IPS-20b (cell line): ENCODE data around the gene CSRP3.

Source experiments
- H3K27ac ChIP-seq: one replicate; pipeline ENCODE4 v1.5.1; 2013; ENCODE audit warnings: low read length
- H3K27me3 ChIP-seq: 2 replicates; pipeline ENCODE4 v1.6.1; 2013; ENCODE audit warnings: mild to moderate bottlenecking, low read length, inconsistent platforms; ENCODE audit not compliant: insufficient read depth
- H3K36me3 ChIP-seq: 2 replicates; pipeline ENCODE4 v1.6.1; 2013; ENCODE audit warnings: low read depth, mild to moderate bottlenecking, inconsistent platforms, low read length, moderate library complexity; ENCODE audit not compliant: insufficient read depth
- H3K4me1 ChIP-seq: 2 replicates; pipeline ENCODE4 v1.6.1; 2013; ENCODE audit warnings: mild to moderate bottlenecking, control low read depth, inconsistent platforms, low read length, moderate library complexity; ENCODE audit not compliant: insufficient read depth
- H3K4me3 ChIP-seq: 2 replicates; pipeline ENCODE4 v1.5.1; 2013; ENCODE audit warnings: mild to moderate bottlenecking, low read length, inconsistent platforms
- H3K9ac ChIP-seq: 2 replicates; pipeline ENCODE4 v1.6.1; 2013; ENCODE audit warnings: low read depth, mild to moderate bottlenecking, inconsistent platforms, low read length, moderate library complexity
- H3K9me3 ChIP-seq: 2 replicates; pipeline ENCODE4 v1.6.1; 2013; ENCODE audit warnings: mild to moderate bottlenecking, low read depth, low read length, inconsistent platforms; ENCODE audit not compliant: insufficient read depth

CSRP3 gene

DNA sequence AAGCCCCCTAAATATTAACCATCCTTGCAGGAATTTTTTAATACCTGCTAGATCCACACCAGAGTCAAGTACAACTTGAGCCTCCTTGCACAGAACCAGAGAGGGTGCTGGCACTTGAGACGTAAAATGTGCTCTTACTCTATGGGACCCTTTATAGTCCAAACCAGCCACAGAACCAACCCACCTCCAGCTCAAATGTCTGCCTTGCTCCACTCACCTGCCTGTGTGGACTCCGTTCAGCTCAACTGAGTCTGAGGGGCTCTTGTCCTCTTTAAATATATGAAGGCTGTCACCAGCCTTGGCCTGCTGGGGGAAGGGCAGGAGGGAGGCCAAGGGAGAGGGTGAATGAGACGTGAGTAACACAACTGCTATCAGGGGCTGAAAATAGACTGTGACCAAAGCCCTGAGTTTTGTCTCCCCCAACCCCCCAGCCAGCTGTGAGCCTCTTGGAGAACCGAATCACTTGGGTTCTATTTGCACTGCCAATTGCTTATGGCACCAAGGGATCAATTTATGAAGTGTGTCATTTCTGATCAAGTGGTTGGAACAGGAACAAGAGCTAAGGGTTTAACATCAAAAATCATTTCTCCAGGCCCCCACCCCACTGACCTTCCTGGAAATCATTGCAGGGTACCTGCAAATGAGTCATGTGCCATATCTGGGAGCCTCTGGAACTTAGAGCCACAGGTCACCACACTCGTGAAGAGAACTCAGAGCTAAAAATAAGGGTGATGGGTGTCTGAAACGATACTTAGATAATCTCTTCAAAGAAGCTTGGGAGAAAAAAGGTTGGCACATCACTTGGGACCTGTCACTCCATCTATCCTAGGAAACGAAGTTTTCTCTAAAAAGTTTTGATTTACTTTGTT is at the start of gene CSRP3:
CSRP3 (minus strand) TSS at position 247 of the 869 bp plus-strand sequence. CDS start 9,535 bp downstream, outside the sequence.
- Histone ChIP-seq H3K27ac (no peak within 1 kb of the TSS), H3K4me1 (no peaks in the 10 kb centered on the region), H3K36me3 (no peaks in the 10 kb centered on the region), H3K9ac (no peak within 1 kb of the TSS), H3K4me3 (no peak within 1 kb of the TSS), H3K27me3 (no peaks in the 10 kb centered on the region), H3K9me3 (peaks cover 8% of the 10 kb centered on the region; the same call in 1 of the 2 replicates)

GRCh38 chr11:19251577-19251976 is 49.8 kb upstream of the CSRP3 start:
- peaks cover 11% of the 10 kb centered on the region for H3K9me3 ChIP-seq

GRCh38 chr11:19246816-19247215 is 45.0 kb upstream of the CSRP3 start:
- Histone ChIP-seq H3K9me3 (peaks cover 11% of the 10 kb centered on the region), H3K27me3 (peaks cover 31% of the 10 kb centered on the region), H3K4me1 (no peaks in the 10 kb centered on the region), H3K9ac (no peak overlapping the region), H3K36me3 (no peaks in the 10 kb centered on the region), H3K4me3 (no peak overlapping the region), H3K27ac (no peak overlapping the region)

More at GRCh38 chr11:19251577-19251976, 49.8 kb upstream of the CSRP3 start:
- Histone ChIP-seq H3K27me3 (no peaks in the 10 kb centered on the region), H3K36me3 (no peaks in the 10 kb centered on the region), H3K4me3 (no peak overlapping the region), H3K9ac (no peak overlapping the region), H3K4me1 (no peaks in the 10 kb centered on the region), H3K27ac (no peak overlapping the region)

GRCh38 chr11:19245351-19245750 is 43.6 kb upstream of the CSRP3 start:
- Histone ChIP-seq H3K9me3 (peaks cover 11% of the 10 kb centered on the region), H3K4me3 (no peak overlapping the region), H3K27ac (no peak overlapping the region), H3K9ac (no peak overlapping the region), H3K4me1 (no peaks in the 10 kb centered on the region), H3K36me3 (no peaks in the 10 kb centered on the region), H3K27me3 (peaks cover 33% of the 10 kb centered on the region)

- H3K27ac ChIP-seq, result no peak overlapping the region
- H3K9ac ChIP-seq, result no peak overlapping the region
- peaks cover 10% of the 10 kb centered on the region for H3K9me3 ChIP-seq
- H3K4me3 ChIP-seq, result no peak overlapping the region
- H3K27me3 ChIP-seq, result peaks cover 38% of the 10 kb centered on the region
- no peaks in the 10 kb centered on the region for H3K36me3 ChIP-seq
- H3K4me1 ChIP-seq, result peaks cover 4% of the 10 kb centered on the region; the same call in 1 of the 2 replicates
Measured at GRCh38 chr11:19244621-19245020, 42.8 kb upstream of the CSRP3 start.

DNA sequence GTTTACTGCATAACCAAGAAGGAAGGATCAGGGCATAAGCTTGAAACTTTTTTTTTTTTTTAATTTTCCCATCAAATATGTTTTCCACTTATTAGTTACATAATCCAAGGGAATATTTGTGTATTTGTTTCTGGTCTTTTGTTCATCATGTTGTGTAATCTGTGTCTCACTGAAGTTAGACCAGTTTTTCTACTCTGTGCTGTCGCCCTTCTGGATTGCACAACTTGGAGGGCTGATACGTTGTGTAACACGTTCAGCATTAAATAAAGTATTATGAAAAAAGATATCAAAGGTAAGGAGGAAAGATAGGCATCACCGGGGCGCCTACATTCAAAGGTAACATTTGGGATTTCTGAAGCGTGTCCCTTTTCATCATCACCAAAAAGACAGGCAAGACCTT is 42.3 kb upstream of the CSRP3 start:
- Histone ChIP-seq H3K4me1 (peaks cover 4% of the 10 kb centered on the region; the same call in 1 of the 2 replicates), H3K9me3 (peaks cover 5% of the 10 kb centered on the region), H3K27me3 (peaks cover 38% of the 10 kb centered on the region), H3K4me3 (no peak overlapping the region), H3K27ac (no peak overlapping the region), H3K9ac (no peak overlapping the region), H3K36me3 (peaks cover under 1% of the 10 kb centered on the region; the same call in 1 of the 2 replicates)

GRCh38 chr11:19243613-19244012 is 41.8 kb upstream of the CSRP3 start:
- H3K27ac ChIP-seq, result no peak overlapping the region
- peaks cover 38% of the 10 kb centered on the region for H3K27me3 ChIP-seq
- no peak overlapping the region for H3K9ac ChIP-seq
- H3K9me3 ChIP-seq, result peaks cover under 1% of the 10 kb centered on the region
- H3K4me1 ChIP-seq, result peaks cover 4% of the 10 kb centered on the region; the same call in 1 of the 2 replicates
- peaks cover 5% of the 10 kb centered on the region; the same call in 1 of the 2 replicates for H3K36me3 ChIP-seq
- no peak overlapping the region for H3K4me3 ChIP-seq

DNA sequence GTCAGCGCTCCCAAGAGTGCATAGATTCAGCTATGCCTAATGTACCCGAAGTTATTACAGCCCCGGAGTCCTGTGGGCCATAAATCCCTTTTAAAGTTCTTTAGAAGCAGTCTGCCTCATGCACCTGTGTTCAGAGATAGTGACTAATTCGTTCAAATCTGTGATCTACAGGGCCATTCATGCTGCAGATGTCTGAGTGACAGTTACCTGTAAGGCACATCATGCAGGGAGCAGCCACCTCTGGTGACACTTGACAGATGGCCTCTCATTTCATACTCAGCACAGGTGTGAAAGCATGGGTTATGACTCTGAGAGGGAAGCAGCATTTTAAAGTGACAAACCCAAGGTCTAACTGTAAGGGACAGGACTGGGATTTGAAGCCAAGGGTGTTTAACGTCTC is 41.4 kb upstream of the CSRP3 start:
- H3K27me3 ChIP-seq, result peaks cover 38% of the 10 kb centered on the region
- H3K9ac ChIP-seq, result no peak overlapping the region
- H3K27ac ChIP-seq, result no peak overlapping the region
- H3K36me3 ChIP-seq, result peaks cover 10% of the 10 kb centered on the region; the same call in 1 of the 2 replicates
- H3K4me3 ChIP-seq, result peak overlapping the region; percentile 83; the same call in 1 of the 2 replicates
- H3K9me3 ChIP-seq, result no peaks in the 10 kb centered on the region
- H3K4me1 ChIP-seq, result peaks cover 4% of the 10 kb centered on the region; the same call in 1 of the 2 replicates

DNA sequence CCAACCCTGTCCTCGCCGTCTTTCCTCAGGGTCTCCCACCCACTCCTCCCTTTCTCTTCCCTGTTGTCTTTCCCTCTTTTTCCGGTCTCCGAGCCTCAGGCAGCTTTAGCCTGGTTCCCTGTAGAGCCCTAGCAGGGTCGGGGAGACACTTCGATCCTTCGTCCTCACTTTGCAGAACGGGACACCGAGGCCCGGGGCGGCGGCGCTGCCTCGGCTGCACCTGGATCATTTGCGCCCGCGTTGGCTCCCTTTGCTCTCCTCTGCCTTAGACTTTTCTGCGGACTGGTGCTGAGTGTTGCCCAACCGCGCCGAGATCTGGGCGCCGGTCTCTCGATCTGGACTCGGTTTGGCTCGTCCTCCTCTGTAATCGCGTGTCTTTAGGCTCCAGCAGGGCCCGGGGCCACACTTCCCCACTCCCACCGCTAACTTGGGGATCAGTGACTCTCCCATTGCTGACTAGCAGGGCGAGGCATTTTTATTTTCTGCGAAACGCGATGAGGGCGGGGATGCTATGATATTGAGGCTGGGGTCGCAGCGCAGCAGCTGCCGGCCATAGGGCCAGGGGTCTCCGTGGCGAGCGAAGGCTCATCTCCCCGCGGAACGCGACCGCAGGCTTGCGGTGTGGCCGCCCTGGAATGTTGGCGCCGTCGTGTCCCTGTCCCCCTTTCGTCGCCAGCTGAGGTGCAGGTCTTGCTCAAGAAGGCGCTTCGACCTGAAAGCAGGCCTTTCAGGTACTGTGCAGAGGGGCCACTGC is 40.6 kb upstream of the CSRP3 start:
- peak overlapping the region; percentile 80; the same call in 1 of the 2 replicates for H3K9ac ChIP-seq
- peaks cover 18% of the 10 kb centered on the region; the same call in 1 of the 2 replicates for H3K36me3 ChIP-seq
- peak overlapping the region; percentile 83 for H3K4me3 ChIP-seq
- H3K27me3 ChIP-seq, result peaks cover 38% of the 10 kb centered on the region
- peaks cover 4% of the 10 kb centered on the region; the same call in 1 of the 2 replicates for H3K4me1 ChIP-seq
- H3K9me3 ChIP-seq, result no peaks in the 10 kb centered on the region
- no peak overlapping the region for H3K27ac ChIP-seq

- Histone ChIP-seq H3K27me3 (peaks cover 38% of the 10 kb centered on the region), H3K36me3 (peaks cover 26% of the 10 kb centered on the region), H3K4me3 (peak overlapping the region; percentile 83), H3K4me1 (peaks cover 4% of the 10 kb centered on the region; the same call in 1 of the 2 replicates), H3K9me3 (no peaks in the 10 kb centered on the region), H3K27ac (no peak overlapping the region), H3K9ac (peak overlapping the region; percentile 80; the same call in 1 of the 2 replicates)
Measured at GRCh38 chr11:19241260-19242178, 39.7 kb upstream of the CSRP3 start.
